Kasumi-1 (cell line): Measurements from ENCODE around the gene IGLL5.
A peak's percentile ranks its signal among the peaks of the same experiment; 100 is the strongest.
"Not testable (repeated sequence)": the region's sequence is repeated elsewhere in the genome, so short reads cannot be mapped to it uniquely, and the experiment has no call there.

Experiments
- DNase-seq, 2 experiments: peaks; one replicate each; lab custom pipeline; 2025; lab: John Stamatoyannopoulos, UW

Gene IGLL5

DNA sequence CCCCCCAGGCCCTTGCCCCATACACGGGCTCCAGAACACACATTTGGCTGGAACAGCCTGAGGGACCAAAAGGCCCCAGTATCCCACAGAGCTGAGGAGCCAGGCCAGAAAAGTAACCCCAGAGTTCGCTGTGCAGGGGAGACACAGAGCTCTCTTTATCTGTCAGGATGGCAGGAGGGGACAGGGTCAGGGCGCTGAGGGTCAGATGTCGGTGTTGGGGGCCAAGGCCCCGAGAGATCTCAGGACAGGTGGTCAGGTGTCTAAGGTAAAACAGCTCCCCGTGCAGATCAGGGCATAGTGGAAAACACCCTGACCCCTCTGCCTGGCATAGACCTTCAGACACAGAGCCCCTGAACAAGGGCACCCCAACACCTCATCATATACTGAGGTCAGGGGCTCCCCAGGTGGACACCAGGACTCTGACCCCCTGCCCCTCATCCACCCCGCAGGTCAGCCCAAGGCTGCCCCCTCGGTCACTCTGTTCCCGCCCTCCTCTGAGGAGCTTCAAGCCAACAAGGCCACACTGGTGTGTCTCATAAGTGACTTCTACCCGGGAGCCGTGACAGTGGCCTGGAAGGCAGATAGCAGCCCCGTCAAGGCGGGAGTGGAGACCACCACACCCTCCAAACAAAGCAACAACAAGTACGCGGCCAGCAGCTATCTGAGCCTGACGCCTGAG is 13.1 kb downstream of the IGLL5 start:
- DNase-seq, result not testable (repeated sequence)

DNA sequence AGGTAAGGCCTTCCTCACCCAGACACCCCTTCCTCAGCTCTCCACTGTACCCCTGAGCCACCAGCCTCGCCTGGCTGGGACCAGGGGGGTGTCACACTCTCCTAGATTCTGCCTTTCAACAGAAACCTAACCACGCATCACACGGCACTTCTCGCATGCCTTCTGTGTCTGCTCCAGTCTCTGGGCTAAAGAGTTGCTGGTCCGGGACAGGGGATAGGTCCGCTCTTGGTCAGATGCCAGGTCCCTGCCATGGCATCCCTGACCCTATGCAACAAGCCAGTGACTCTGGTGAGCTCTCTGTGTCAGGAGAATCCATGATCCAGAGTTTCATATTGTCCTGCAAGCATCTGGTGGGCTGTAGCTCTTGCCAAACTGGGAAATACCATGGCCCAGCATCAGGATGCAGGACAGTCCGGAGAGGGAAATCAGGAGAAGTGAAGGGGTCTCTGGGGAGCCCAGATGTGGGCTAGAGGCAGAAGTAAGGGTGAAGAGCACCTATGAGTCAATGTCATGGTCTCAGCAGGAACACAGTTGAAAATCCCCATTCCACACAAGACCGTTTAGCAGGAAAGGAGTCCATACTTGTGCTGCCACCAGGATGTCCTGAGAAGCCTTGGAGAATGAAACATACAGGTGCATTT is 14.1 kb downstream of the IGLL5 start:
- DNase-seq, result no peak

DNA sequence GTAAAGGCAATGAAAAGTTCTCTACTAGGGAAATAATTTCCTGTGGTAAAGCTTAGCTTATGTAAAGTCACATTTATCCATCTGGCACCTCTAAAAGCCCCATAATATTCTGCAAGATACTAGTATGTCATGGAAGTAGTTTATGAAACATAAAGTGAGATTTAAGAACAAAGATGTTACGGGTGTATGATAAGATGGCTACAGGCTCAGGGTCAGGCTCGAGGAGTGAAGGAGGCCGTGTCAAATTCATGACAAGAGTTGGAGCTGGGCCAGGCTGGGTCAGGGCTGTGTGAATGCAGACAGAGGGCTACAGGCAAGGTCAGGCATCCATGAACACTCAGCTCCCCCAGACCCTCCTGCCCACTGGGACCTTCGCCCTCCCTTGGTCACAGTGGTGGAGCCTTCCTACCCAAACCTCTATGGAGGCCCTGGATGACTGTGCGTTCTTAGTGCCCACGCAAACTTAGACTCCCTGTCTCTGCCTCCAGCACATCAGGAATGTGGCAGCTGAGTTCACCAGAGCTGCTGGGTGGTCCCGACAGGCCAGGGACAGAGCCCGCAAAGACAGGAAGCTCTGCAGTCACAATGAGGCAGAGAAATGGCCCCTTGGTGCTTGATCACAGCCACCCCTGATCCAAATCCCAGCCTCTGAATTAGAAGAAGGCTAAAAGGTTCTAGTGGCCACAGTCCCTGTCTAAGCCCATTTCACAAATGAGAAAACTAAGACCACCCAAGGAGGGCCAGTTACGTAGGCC is 14.8 kb downstream of the IGLL5 start:
- DNase-seq, result no peak

DNA sequence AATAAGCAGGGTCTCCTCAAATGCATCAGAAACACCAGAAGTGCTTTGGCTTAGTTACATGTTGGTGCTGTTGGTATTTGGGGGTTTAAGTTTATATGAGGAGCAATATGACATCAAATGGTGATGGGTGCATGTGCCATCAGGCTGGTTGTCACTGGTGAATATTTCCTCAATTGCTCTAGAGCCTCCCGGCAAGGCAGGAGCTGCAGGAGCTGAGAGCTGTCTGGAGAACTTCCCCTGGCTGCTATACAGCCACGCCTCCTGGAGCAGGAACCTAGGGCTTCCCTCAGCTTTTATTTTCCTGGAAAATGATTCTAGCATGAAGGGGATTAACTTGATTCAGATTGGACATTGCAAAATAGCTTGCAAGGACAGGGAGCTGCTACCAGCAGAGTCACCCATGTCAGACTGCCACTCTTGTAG is 15.8 kb downstream of the IGLL5 start:
- DNase-seq, result peak; percentile 30 to 46

DNA sequence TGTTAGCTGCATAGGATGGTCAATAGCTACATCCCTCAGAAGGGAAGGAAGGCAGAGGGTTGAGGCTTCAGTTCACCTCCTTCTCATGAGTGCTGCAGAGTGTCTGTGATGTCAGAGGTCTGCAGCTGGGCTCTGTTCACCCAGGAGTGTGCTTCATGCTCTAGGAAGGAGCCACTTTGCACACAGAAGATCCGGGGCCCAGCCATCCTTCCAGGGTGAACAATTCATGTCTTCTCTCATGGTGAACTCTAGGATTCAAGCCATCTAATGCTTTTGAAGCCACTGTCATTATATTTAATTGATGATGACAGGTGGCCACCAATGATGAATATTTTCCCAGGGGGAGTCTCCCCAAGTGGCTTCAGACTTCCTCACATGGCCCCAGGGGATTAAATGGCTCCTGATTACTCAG is 16.2 kb downstream of the IGLL5 start:
- DNase-seq, result not testable (repeated sequence)

DNA sequence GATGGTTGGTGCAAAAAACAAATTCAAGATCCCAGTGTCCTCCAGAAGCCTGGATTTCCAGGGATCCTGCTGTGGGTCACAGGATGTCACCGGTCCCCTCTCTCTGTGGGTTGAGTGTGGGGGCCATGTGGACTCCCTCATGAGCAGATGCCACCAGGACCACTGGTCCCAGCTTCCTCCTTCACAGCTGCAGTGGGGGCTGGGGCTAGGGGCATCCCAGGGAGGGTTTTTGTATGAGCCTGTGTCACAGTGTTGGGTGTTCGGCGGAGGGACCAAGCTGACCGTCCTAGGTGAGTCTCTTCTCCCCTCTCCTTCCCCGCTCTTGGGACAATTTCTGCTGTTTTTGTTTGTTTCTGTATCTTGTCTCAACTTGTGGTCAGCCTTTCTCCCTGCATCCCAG is 17.1 kb downstream of the IGLL5 start:
- not testable (repeated sequence) for DNase-seq

DNA sequence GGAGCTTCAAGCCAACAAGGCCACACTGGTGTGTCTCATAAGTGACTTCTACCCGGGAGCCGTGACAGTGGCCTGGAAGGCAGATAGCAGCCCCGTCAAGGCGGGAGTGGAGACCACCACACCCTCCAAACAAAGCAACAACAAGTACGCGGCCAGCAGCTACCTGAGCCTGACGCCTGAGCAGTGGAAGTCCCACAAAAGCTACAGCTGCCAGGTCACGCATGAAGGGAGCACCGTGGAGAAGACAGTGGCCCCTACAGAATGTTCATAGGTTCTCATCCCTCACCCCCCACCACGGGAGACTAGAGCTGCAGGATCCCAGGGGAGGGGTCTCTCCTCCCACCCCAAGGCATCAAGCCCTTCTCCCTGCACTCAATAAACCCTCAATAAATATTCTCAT is 18.8 kb downstream of the IGLL5 start:
- not testable (repeated sequence) for DNase-seq

DNA sequence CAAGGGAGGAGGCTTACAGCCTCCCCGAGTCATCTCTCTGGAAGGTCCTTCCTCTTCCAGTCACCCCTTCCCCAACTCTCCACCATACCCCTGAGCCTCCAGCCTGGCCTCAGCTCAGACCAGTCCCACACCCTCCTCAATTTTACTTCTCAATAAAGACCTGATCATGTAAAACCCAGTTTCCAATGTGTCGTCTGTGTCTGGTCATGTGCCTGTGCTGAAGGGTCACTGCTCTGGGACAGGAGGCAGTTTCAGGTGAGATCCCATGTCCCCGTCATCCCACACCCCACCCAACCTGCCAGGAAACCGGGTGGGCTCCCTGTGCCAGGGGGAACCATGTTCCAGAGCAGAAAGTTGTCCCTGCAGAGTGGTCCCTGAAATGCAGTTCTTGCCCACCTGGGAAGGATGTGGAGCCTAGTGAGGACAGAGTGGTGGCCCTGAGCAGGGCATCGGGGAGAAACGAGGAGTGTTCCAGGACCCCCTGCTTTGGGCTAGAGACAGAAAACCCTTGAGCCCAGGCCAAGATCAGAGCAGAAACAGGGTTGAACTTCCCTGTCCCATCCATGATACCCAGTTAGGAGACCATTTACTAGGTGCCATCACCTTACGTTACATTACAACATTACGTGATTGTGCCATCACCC is 19.4 kb downstream of the IGLL5 start:
- DNase-seq, result no peak

DNA sequence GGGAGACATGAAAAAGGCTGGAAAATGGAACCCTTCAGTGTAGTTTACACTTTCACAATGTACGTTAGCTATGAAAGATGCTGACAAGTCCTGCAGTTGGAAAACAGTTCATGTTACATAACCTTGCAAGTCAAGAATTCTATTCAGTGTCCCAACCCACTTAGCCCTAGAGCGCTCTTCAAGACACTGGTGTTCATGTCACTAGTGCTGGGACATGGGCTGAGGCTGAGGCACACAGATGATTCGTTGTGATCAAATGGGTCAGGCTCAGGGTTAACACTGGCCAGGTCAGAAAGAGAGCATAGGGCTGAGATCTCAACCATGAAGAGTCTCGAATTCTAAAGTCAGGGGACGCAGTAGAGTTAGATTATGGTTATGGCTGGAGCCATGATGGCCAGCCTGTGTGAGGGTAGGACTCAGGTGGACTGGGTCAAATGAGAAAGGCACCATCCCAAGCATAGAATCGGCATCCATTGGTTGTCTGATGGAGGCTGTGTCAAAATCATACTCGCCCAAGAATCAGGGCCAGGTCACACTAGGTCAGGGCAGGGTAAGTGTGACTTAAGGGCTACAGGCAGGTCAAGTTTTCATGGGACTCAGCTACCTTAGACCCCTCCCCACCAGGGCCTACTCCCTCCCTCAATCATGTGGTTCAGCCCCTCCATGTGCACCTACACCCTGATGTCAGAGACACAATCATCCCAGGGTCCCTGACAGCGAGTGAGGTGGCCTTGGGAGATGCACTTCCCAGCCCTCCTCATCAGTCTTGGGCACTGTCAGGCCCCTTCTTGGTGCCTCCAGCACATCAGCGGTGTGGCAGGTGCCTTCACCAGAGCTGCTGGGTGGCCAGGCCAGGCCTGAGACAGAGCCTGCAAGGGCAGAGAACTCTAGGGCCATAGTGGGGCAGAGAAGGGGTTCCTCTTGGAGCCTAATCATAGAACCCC is 20.2 kb downstream of the IGLL5 start:
- DNase-seq, result no peak

DNA sequence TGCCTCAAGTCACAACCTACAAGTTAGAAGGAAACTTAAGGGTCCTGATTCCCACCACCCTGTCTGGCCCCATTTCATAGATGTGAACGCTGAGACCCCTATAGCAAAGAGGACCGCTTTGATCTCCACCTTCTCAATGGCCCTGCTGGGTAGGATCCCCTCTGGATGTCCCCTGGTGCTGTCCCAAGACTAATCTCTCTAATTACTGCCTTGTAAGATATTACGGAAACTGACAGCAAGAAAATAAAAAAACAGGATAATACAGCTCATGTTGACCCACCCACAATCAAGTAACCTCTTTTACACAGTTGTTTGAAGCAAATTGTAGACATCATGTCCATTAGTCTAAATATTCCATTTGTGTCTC is 20.9 kb downstream of the IGLL5 start:
- DNase-seq, result no peak

DNA sequence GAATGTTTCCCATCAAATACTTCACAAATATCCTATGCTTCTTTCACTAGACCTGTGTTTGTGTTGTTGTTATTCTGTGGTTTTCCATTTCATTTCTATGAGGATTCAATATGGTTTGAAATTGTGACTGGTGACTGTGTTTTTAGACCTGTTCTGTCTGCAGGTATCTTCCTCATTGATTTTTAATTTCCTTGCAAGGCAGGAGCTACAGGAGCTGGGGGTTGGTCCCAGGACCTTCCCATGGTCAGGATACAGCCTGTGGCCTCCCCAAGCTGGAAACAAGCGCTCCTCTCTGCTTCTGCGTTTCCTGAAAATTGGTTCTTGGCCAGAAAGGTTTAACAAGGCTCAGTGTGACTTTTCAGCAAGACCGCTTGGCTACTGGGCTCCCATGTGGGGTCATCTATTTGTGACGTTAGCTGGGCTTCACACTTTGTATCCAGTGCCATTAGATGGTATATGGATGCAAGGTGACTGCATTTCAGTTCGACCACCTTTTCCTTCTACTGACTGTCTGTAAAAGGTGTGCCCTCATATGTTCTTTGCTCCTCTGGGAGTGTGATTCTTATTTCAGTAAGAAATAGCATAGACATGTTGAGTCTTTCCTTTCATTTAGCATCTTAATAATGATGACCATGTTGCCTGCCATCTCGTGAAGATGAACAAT is 21.5 kb downstream of the IGLL5 start:
- DNase-seq, result no peak

DNA sequence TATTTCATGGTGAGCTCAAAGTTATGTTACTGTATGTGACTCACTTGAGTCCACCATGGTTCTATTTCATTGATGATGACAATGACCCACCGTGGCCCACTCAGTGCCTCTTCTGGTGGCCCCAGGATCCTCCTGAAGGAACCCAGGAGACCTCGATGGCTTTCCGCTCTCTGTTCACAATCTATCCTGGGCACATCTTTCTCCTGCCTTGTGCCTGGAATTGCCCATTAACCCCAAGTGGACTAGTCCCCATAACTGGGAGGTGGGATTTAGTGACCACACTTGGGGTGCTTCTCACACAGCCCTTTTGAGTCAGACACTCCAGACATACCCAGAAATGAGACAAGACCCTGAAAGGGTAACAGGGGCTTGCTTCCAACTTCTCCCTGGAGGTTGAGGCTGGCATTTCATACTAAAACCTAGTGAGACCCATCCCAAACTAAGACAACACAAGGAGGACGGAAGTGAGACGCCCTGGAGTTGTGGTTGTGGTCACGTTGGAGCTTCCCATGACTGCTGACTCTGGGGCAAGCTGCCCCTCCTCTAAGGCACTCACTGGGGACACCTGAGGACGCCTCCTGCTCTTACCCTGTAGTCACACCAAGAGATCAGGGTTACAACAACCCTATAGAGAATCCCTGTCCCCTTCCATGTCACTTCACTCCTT is 22.1 kb downstream of the IGLL5 start:
- no peak for DNase-seq

DNA sequence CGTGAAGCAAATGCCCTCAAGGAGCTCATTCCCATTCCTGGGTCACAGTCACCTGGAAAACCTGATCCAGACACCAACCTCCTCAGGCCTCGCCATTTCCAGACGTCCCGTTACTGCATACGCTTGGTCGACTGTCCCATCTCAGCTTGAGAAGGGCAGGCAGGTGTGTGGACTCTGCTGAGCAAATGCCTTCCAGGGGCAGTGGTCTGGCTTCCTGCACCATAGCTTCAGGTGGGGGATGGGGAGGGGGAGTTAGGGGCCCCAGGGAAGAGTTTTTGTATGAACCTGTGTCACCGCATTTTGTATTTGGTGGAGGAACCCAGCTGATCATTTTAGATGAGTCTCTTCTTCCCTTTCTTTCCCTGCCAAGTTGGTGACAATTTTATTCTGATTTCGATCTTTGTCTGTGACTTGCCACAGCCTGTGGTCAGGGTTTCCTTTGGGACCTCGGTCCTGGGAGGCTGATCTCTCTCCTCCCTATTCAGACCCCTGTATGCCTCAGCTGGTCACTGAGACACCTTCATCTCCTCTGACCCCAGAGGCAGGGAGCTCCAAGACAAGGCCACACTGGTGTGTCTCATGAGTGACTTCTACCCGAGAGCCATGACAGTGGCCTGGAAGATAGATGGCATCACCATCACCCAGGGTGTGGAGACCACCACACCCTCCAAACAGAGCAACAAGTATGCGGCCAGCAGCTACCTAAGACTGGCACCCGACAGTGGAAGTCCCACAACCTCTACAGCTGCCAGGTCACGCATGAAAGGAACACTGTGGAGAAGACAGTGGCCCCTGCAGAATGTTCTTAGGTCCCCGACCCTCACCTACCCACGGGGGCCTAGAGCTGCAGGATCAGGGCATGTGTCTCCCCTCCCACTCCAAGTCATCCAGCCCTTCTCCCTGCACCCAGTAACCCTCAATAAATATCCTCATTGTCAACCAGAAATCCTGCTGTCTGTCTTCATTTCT is 22.9 kb downstream of the IGLL5 start:
- DNase-seq, result no peak

DNA sequence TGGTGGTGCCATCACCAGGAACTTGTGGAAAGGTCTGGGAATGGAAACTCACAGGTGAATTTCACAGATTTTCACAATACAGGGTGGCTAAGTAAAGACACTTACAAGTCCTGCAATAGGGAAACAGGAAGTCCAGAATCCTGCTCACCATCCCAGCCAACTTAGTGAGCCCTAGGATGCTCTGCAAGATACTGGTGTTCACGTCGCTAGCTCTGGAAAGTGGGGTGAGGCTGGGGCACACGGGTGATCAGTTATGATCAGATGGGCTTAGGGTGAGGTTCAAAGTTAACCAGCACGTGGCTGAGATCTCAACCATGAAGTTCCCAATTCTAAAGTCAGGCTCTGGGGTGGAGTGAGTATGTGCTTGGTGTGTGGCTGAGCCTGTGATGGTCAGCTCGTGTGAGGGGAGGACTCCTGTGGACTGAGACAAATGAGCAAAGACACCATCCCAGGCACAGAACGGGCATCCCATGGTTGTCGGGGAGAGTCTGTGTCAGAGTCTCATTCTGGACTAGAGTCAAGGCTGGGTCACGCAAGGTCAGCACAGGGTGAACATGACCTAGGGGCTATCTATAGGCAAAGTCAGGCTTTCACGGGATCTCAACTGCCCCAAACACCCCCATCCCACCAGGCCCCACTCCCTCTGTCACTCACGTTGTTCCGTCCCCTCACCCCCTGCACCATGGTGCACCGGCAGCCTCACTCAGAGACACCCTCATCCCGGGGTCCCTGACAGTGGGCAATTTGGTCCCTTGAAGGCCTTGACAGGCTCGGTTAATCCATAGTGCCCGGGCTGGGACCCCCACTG is 23.9 kb downstream of the IGLL5 start:
- DNase-seq, result no peak

DNA sequence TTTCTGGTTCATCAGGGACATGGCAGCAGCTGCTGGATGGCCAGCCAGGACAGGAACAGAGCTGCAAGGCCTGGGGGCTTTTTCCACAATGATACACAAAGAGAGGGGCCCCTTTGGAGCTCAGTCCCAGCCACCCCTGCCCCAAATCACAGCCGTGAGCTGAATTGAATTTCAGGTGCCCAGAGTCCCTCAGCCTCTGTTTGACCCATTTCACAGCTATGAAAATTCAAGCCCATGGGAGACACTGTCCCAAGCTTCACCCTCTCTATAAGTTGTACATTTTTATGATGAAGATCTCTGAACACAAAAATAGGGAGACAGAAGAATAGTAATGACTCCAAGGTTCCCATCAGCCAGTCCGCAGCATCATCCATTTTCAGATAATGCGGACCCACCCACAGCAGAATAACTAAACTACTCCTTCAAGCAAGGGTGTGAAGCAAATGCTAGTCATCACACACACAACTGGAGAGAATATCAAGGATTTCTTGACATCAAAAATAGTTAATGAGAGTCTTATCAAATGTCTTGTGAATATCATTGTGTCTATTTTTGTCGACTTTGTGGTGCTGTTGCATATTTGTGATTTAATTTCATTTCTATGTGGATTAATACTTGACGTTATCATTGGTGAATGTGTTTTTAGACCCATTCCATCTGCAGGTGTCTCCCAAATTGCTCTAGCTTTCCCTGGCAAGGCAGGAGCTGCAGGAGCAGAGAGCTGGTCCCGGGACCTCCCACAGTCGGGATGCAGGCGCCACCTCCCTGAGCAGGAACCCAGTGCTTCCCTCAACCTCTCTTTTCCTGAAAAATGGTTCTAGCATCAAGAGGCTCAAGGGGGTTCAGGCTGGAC is 24.7 kb downstream of the IGLL5 start:
- DNase-seq, result no peak

DNA sequence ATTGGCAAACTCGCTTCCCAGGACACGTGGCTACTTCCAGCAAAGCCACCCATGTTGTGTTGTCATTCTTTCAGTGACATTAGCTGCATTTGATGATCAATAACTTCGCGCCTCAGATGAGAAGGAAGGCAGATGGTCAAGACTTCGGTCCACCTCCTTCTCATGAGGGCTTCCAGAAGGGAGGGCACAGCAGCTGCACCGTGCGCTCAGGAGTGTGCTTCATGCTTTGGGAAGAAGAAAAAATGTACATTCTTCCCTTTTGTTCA is 25.3 kb downstream of the IGLL5 start:
- no peak for DNase-seq

DNA sequence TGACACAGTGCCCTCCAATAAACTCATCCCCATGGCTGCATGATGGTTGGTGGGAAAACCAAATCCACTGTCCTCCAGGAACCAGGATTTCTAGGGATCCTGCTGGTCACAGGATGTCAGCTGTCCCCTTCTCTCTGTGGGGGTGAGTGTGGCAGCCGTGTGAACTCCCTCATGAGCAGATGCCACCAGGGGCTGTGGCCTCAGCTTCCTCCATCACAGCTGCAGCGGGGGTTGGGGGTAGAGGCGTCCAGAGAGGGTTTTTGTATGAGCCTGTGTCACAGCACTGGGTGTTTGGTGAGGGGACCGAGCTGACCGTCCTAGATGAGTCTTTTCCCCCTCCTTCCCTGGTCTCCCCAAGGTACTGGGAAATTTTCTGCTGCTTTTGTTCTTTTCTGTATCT is 26.4 kb downstream of the IGLL5 start:
- no peak for DNase-seq
